HepG2 (cell line): ENCODE data around the gene TSEN34. TPM values are rescaled to one million over a fixed set of nuclear protein-coding genes. Genes with fewer than 3 reads are reported as not detected.
"Not testable (repeated sequence)": the region's sequence is repeated elsewhere in the genome, so short reads cannot be mapped to it uniquely, and the experiment has no call there.

ENCODE experiments used
- ATAC-seq: fragments of 200-7000 bp; cut with Tn5 transposase; 3 replicates; pipeline ENCODE4 v1.9.1; 2020; ENCODE audit warnings: mild to moderate bottlenecking, moderate library complexity
- BruUV-seq: library from RNA; stranded (reverse); fragments of 400-500 nt; replicated peaks from 2 replicates; lab custom pipeline; 2021; lab: Mats Ljungman, UMichigan
- CTCF ChIA-PET: fragments of 300-600 bp; formaldehyde crosslinking; extraction: SDS; loops from one replicate; lab custom pipeline; 2021; ENCODE audit warnings: low total read pairs, inconsistent platforms, low intra/inter-chr PET ratio; lab: Yijun Ruan, JAX
- POLR2A ChIA-PET: fragments of 350-600 bp; sonication (Branson Sonifier 250); formaldehyde crosslinking; loops from one replicate; lab custom pipeline; 2020; ENCODE audit warnings: antibody characterized with exemption, inconsistent platforms; lab: Yijun Ruan, JAX
- DNase-seq: peaks from one replicate; pipeline ENCODE4 v3.0.0-alpha.2; 2015; ENCODE audit warnings: low spot score
- FAIRE-seq: peaks from 3 replicates; lab custom pipeline; 2011; peaks lifted over from hg19 to GRCh38; lab: Jason Lieb, UNC
- H2AFZ ChIP-seq: one replicate; pipeline ENCODE4 v1.6.1; 2011; ENCODE audit warnings: low read length, inconsistent platforms
- H3K27ac ChIP-seq: fragments of 300-600 bp; 3 replicates; pipeline ENCODE4 v1.8.0; 2011; ENCODE audit warnings: mixed run types, mild to moderate bottlenecking, mixed read lengths, low read length, inconsistent platforms; ENCODE audit not compliant: insufficient read depth; ENCODE audit errors: extremely low read length
- H3K27me3 ChIP-seq, 2 experiments: fragments of 200-600 bp in 1 of 2; 2 replicates in 1 of 2; 3 replicates in 1 of 2; pipeline versions ENCODE4 v1.6.0 to v1.8.0; 2011; ENCODE audit warnings: low read length in 2 of 2, mild to moderate bottlenecking in 2 of 2, moderate library complexity in 2 of 2, inconsistent platforms in 1 of 2; ENCODE audit not compliant: insufficient read depth in 2 of 2, control insufficient read depth in 1 of 2
- H3K36me3 ChIP-seq, 2 experiments: fragments of 200-600 bp in 1 of 2; replicated peaks in 1 of 2; 2 replicates in 1 of 2; 3 replicates in 1 of 2; pipeline versions ENCODE4 v1.5.1 to v1.8.0; 2011; ENCODE audit warnings: low read length in 2 of 2, inconsistent platforms in 1 of 2; ENCODE audit not compliant: insufficient read depth in 2 of 2, control insufficient read depth in 1 of 2
- H3K4me1 ChIP-seq: 2 replicates; pipeline ENCODE4 v1.5.1; 2012; ENCODE audit warnings: low read length, inconsistent platforms; ENCODE audit not compliant: insufficient read depth
- H3K4me2 ChIP-seq: 2 replicates; pipeline ENCODE4 v1.6.0; 2011; ENCODE audit warnings: low read depth, low read length, inconsistent platforms
- H3K4me3 ChIP-seq, 3 experiments: fragments of 200-600 bp in 1 of 3; sonication (generic), shearing (Covaris generic) in 1 of 3; replicated peaks in 1 of 3; 2 replicates each; pipeline ENCODE4 v1.5.1; 2011 to 2016; ENCODE audit warnings: low read length in 3 of 3, inconsistent platforms in 2 of 3, low read depth in 2 of 3, mild to moderate bottlenecking in 2 of 3, control low read depth in 1 of 3, mixed read lengths in 1 of 3; ENCODE audit not compliant: insufficient read depth in 1 of 3
- H3K79me2 ChIP-seq: one replicate; pipeline ENCODE4 v1.6.1; 2011; ENCODE audit warnings: low read length, inconsistent platforms; ENCODE audit not compliant: insufficient read depth
- H3K9ac ChIP-seq: 2 replicates; pipeline ENCODE4 v1.6.0; 2011; ENCODE audit warnings: mild to moderate bottlenecking, low read depth, low read length, inconsistent platforms; ENCODE audit not compliant: insufficient read depth
- H3K9me3 ChIP-seq: 2 replicates; pipeline ENCODE4 v1.5.1; 2012; ENCODE audit warnings: mild to moderate bottlenecking, low read length
- H4K20me1 ChIP-seq: 2 replicates; pipeline ENCODE4 v1.6.0; 2011; ENCODE audit warnings: inconsistent platforms, mild to moderate bottlenecking, low read length, moderate library complexity; ENCODE audit not compliant: insufficient read depth
- HNF1A ChIP-seq, 2 experiments: sonication (generic) in 1 of 2; formaldehyde crosslinking in 1 of 2; IDR thresholded peaks; 2 replicates each; pipeline versions ENCODE4 v1.4.0 to v1.6.1; 2016 to 2020; ENCODE audit warnings: borderline replicate concordance in 1 of 2, low read depth in 1 of 2, mild to moderate bottlenecking in 1 of 2, missing genetic modification reagents in 1 of 2
- JUND ChIP-seq: sonication (generic); formaldehyde crosslinking; IDR thresholded peaks from 2 replicates; pipeline ENCODE4 v1.8.0; 2022; ENCODE audit warnings: mild to moderate bottlenecking, missing genetic modification reagents
- KLF13 ChIP-seq: sonication (generic); formaldehyde crosslinking; IDR thresholded peaks from 2 replicates; pipeline ENCODE4 v1.4.0; 2020; ENCODE audit warnings: mild to moderate bottlenecking, missing genetic modification reagents
- SALL1 ChIP-seq: sonication (generic); formaldehyde crosslinking; IDR thresholded peaks from 2 replicates; pipeline ENCODE4 v1.8.0; 2022; ENCODE audit warnings: mild to moderate bottlenecking, missing genetic modification reagents
- SALL2 ChIP-seq: sonication (generic); formaldehyde crosslinking; IDR thresholded peaks from 2 replicates; pipeline ENCODE4 v1.8.1; 2023; ENCODE audit warnings: mild to moderate bottlenecking, missing genetic modification reagents, inconsistent platforms
- SP5 ChIP-seq: IDR thresholded peaks from 2 replicates; pipeline ENCODE4 v1.6.1; 2016; ENCODE audit warnings: low read depth, borderline replicate concordance
- ZNF101 ChIP-seq: sonication (generic); formaldehyde crosslinking; IDR thresholded peaks from 2 replicates; pipeline ENCODE4 v1.4.0; 2020; ENCODE audit warnings: mild to moderate bottlenecking, low read depth, missing genetic modification reagents, borderline replicate concordance
- ZNF12 ChIP-seq: sonication (generic); formaldehyde crosslinking; IDR thresholded peaks from 2 replicates; pipeline ENCODE4 v1.5.0; 2020; ENCODE audit warnings: missing genetic modification reagents
- ZNF570 ChIP-seq: sonication (generic); formaldehyde crosslinking; IDR thresholded peaks from 2 replicates; pipeline ENCODE4 v1.4.0; 2020; ENCODE audit warnings: mild to moderate bottlenecking, missing genetic modification reagents, borderline replicate concordance
- ZNF775 ChIP-seq: sonication (generic); formaldehyde crosslinking; IDR thresholded peaks from 2 replicates; pipeline ENCODE4 v1.4.0; 2020; ENCODE audit warnings: missing genetic modification reagents, mild to moderate bottlenecking, moderate library complexity, borderline replicate concordance
- WGBS: methylation state at CpG from one replicate; pipeline ENCODE4 v1.1.6; 2017; ENCODE audit warnings: low lambda C conversion rate; 5-methylcytosine and 5-hydroxymethylcytosine counted together
- in situ Hi-C: cut with HindIII; loops from 2 replicates; pipeline ENCODE4 v1.10.0; 2017; ENCODE audit warnings: low pct_unique_long_range_greater_than_20kb; ENCODE audit not compliant: extremely low pct_ligation_motif_present
- intact Hi-C: fragments of 100-400 bp; cut with micrococcal nuclease; formaldehyde crosslinking; loops from one replicate; pipeline ENCODE4 v1.10.0; 2022; ENCODE audit not compliant: unreplicated experiment
- polyA plus RNA-seq, 8 experiments: library from polyadenylated mRNA; depleted of rRNA in 3 of 8; stranded (reverse) in 7 of 8; unstranded in 1 of 8; fragments of >200 nt; fragmentation: Illumina TruSeq in 4 of 8; extraction: Trizol in 4 of 8; gene quantifications; 2 replicates each; pipeline versions ENCODE4 v1.2.1 to v1.2.3, GENCODE V29; 2011 to 2016; ENCODE audit warnings: low read depth in 4 of 8, missing spikeins in 1 of 8, mixed read lengths in 1 of 8; ENCODE audit not compliant: insufficient read depth in 1 of 8
- total RNA-seq, 5 experiments: library from RNA; depleted of rRNA; stranded (reverse); fragments of >200 nt; fragmentation: Illumina TruSeq; extraction: Trizol; gene quantifications; 2 replicates each; pipeline ENCODE4 v1.2.3, GENCODE V29; 2016; ENCODE audit warnings: low read depth in 1 of 5

Gene TSEN34
- total and polyA plus RNA-seq, 2 of the 13 experiments (the other 11 are each of a cell fraction or from before 2014, with no cell fraction given) = 55.1 to 65.4 TPM

- TF ChIP-seq SALL2 (CRISPR knock-in tag) (no peak), ZNF12 (CRISPR knock-in tag) (no peak), ZNF570 (CRISPR knock-in tag) (no peak), HNF1A (IDR thresholded peaks at IDR 0.05; ENCODE audit: low read depth) (no peak), HNF1A (CRISPR knock-in tag; IDR thresholded peaks at IDR 0.05; ENCODE audit: borderline replicate concordance) (no peak), ZNF101 (CRISPR knock-in tag) (no peak), JUND (no peak), SALL1 (CRISPR knock-in tag) (no peak), KLF13 (CRISPR knock-in tag) (no peak), SP5 (CRISPR knock-in tag) (no peak), ZNF775 (CRISPR knock-in tag) (no peak)
Measured at GRCh38 chr19:54193011-54193410, 1.9 kb downstream of the TSEN34 start (continued).

GRCh38 chr19:54194463-54194862 lies 3.4 kb downstream of the TSEN34 start:
- H3K4me2 ChIP-seq, H3K9me3 ChIP-seq, in situ Hi-C loops, H3K27ac ChIP-seq, H2AFZ ChIP-seq, H3K4me3 ChIP-seq, FAIRE-seq, H4K20me1 ChIP-seq, CTCF ChIA-PET, H3K27me3 ChIP-seq, DNase-seq, POLR2A ChIA-PET, H3K9ac ChIP-seq, BruUV-seq, ATAC-seq: not testable (repeated sequence)
- Histone ChIP-seq H3K36me3 (peaks cover 6 to 23% of the 10 kb centered on the region in 2 experiments; a peak in 4 of 5 replicates), H3K4me1 (peaks cover 18% of the 10 kb centered on the region), H3K79me2 (peaks cover 21% of the 10 kb centered on the region)
- WGBS = 94% methylated on average over 12 of the region's 12 CpGs
- intact Hi-C loops = loop anchor here (5.0 kb wide), 1 partner anchor 38 kb away; no protein-coding TSS in a partner anchor
